Fibroblast of skin of scalp (primary cell): ENCODE data around the gene SLC25A42.
"Not testable (repeated sequence)": the region's sequence is repeated elsewhere in the genome, so short reads cannot be mapped to it uniquely, and the experiment has no call there.

Experiments used
- DNase-seq: peaks from one replicate; pipeline ENCODE4 v3.0.0-alpha.2; 2013

Gene SLC25A42

GRCh38 chr19:19138109-19138981 lies 74.6 kb downstream of the SLC25A42 start, which contains the start of gene TMEM161A:
Gene TMEM161A (minus strand): TSS chr19:19138478. CDS start chr19:19138428, 50 bp downstream.
- peak; percentile 99 for DNase-seq

- no peak for DNase-seq
These were observed 76.1 kb downstream of the SLC25A42 start for GRCh38 chr19:19139876-19140229.

DNA sequence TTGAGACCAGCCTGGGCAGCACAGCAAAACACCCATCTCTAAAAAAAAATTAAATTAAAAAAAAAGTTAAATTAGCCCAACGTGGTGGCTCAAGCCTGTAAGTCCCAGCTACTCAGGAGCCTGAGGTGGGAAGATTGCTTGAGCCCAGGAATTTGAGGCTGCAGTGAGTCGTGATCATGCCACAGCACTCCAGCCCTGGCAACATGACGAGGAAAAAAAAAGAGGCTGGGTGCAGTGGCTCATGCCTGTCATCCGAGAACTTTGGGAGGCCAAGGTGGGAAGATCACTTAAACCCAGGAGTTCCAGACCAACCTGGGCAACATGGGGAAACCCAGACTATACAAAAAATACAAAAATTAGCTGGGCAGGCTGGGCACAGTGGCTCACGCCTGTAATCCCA lies 76.7 kb downstream of the SLC25A42 start:
- peak; percentile 5 for DNase-seq

DNA sequence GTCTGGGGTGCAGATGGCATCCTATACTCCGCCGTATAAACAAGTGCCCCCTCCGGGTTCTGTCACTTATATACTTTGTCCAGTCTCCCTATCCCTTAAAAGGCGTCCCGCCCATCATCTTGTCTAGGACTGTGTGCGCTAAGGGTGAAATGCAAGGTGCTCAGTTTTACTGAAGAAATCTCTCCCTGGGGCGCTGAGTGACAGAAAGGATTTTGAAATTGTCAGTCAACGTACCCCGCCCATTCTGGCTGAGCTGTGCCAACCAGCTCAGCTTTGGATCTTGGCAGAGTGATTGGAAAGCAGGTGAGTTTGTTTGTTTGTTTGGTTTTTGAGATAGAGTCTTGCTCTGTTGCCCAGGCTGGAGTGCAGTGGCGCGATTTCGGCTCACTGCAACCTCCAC lies 78.6 kb downstream of the SLC25A42 start:
- no peak for DNase-seq

- no peak for DNase-seq
These were observed 81.5 kb downstream of the SLC25A42 start for GRCh38 chr19:19145281-19145680.

DNA sequence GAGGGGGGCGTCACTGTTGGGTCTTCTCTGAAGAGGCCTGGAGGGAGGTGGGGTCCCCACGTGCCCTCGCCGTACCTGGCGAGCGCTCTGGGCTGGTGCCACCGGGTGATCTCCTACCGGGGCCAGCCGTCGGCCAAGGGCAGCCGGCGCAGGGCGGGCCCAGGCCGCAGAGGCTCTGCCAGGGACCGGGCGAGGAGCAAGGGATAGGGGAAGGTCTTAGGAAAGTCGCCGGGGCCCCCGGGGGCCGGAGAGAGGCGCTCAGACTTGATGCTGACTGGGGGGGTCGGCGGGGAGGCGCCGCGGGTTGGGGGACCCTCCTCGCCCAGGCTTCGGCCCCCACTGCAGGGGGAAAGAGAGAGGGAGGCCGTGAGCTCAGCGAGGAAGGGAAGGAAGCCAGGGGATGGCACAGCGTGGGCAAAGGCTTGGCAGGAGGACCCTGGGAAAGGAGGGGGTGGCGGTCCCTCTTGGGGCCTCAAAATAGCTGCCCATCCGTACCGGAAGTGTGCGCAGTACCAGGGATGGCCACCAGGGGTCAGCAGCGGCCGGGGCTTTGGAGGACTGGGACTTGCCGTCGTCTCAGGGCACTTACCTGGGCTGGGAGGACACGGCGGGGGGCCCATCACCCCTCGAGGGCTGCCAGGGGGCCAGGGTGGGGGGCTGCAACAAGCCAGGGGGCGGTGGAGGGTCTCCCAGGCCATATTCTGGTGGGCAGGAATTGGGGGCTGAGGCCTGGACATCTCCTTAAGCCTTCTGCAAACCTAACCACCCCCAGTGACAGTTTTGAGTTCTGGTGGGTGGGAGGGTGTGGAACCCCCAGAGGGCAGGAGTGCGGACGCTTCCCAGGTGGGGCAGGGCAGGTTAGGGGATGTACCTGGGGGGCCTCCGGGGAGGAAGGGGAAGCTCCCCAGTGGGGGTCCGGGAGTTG lies 82.2 kb downstream of the SLC25A42 start:
- DNase-seq: peak; percentile 58

DNA sequence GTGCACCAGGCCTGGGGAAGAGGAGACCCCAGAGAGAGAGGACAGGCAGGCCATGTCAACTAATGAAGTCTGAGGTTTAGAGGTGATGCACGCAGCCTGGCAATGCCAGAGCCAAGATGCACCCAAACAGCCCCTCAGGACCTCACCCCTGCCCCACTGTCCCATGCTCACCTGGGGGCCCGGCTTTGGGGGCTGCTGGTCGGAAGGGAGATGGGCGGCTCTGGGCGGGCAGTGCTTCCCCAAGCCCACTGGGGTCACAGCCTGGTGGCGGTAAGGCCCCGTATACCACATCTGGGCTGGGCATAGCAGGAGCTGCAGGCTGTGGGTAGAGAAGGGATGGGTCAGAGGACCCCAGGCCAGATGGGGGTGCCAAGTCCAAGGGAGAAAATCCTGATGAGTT lies 83.1 kb downstream of the SLC25A42 start:
- no peak for DNase-seq

- no peak for DNase-seq
These were observed 83.5 kb downstream of the SLC25A42 start for GRCh38 chr19:19147344-19147743.

- not testable (repeated sequence) for DNase-seq
These were observed 84.7 kb downstream of the SLC25A42 start for GRCh38 chr19:19148504-19148903.

DNA sequence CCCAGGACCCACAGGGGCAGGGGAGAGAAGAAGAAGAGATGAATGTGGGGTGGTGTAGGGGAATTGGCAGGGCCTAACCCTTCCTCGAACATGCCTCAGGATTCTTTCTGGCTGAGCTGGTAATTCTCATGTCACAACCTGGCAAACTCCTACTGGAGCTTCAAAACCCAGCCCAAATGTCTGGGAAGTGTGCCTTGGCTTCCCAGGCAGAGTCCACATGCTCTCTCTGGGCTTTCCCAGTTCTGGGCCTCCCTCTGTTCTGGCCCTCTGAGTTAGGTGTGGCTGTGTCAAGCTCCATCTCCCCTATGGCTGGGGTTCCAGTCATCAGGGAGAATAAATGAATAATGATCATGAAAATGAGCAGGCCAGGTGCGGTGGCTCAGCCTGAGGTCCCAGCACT lies 85.6 kb downstream of the SLC25A42 start:
- no peak for DNase-seq

- DNase-seq: no peak
These were observed 87.6 kb downstream of the SLC25A42 start for GRCh38 chr19:19151418-19151817.

- no peak for DNase-seq
These were observed 89.0 kb downstream of the SLC25A42 start for GRCh38 chr19:19152668-19153384.

DNA sequence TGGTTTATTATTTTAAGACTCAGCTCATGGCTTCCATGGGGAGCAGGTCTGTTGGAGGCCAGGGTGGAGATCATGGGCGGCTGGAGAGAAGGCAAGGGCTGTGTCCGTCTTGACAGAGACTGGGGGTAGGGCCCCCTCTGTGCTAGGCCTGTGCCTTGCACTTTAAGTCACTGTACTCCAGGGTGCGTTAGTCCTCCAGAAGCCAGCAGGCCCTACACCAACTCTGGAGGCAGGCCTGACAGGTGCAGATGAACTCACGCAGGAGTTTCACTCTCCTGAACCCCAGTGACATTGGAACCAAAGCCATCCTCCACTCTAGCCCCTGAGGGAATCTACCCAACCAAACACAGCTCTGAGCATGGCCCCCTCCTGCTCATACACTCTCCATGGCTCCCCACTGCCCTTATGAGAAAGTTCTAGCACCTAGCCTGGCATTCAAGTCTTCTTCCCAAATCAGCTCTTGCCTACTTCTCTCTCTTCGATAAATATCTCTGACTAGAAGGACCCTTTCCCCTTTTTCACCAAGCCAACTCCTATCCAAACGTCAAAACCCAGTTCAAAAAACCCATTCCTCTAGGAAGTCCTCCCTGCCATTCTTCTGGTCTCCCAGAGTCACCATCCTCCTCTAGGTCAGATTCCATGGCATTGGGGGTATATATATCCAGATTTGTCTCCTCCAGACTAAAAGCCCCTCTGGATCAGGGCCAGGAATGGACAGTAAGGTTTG lies 91.1 kb downstream of the SLC25A42 start:
- no peak for DNase-seq

- DNase-seq: no peak
These were observed 91.9 kb downstream of the SLC25A42 start for GRCh38 chr19:19155495-19156219.

DNA sequence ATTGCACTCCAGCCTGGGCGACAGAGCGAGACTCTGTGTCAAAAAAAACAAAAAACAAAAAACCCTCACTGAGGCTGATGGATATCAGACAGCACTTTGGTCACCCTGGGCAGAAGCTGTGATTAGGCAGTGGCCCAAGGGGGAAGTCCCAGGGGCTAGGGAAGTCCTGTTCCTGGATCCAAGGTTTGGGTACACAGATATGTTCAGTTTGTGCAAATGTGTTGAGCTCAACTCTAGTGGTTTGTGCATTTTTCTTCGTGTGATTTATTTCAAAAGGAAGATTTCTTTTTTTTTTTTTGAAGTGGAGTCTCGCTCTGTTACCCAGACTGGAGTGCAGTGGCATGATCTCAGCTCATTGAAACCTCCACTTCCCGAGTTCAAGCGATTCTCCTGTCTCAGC lies 94.0 kb downstream of the SLC25A42 start:
- no peak for DNase-seq

DNA sequence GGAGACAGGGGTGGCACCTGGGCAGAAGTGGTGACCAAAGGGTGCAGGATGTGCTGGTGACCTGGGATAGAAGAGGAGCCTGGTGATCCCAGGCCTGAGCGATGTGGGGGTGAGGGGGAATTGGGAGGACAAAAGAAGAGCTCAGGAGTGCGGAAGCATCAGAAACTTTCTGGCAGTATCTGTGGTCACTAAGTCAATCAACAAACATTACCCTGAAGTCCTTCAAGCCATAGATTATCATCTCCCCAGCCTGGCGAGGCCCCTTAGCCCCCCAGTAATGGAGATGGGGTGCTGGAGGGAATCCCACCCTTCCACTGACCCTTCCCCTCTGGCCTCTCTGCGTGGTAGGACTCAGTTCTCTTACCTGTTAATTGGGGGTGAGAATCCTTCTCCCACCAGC lies 95.7 kb downstream of the SLC25A42 start:
- DNase-seq: no peak

DNA sequence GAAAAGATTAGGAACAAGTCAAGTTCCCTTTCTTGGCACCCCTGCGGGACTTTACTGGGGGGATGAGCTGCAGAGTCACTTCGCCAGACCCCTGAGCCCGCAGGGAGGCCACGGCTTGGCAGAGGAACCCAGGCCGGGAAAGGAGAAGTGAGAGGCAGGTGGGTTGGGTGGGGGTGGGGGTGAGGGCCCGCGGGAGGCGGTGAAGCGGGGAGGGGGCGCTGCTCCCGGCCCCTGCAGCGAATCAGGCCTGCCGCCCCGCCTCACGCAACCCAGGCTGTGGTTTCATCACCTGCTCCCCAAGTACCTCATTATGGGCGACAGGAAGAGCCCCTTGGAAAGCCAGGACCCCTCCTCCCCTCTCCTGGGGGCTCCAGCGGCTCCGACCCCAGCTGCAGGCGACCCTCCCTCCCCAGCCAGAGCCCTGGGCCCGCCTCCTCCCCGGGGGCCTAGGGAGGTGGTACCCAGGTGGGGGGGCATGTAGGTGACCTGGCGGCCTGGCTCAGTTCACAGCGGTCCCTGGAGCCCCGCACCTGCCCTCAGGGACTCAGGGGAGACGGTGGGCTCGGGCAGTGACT lies 96.8 kb downstream of the SLC25A42 start:
- no peak for DNase-seq

GRCh38 chr19:19162495-19162894 lies 98.7 kb downstream of the SLC25A42 start:
- DNase-seq: no peak
